Endothelial cell of umbilical vein (primary cell): ENCODE measurements around the gene TNS1. TPM values are rescaled to one million over a fixed set of nuclear protein-coding genes. Genes with fewer than 3 reads are reported as not detected.

ENCODE experiments used
- BruUV-seq: library from RNA; stranded (reverse); fragments of 400-500 nt; replicated peaks from 2 replicates; lab custom pipeline; 2021; lab: Mats Ljungman, UMichigan
- CTCF ChIA-PET: fragments of 300-600, 350-600 bp; sonication (Branson Sonifier 250); formaldehyde crosslinking; loops from one replicate; lab custom pipeline; 2021; ENCODE audit warnings: antibody characterized with exemption, inconsistent platforms; lab: Charles Lee
- POLR2A ChIA-PET: fragments of 300-600, 350-600 bp; sonication (Branson Sonifier 250); formaldehyde crosslinking; loops from one replicate; lab custom pipeline; 2021; ENCODE audit warnings: antibody characterized with exemption, inconsistent platforms; lab: Charles Lee
- DNase-seq: peaks from one replicate; pipeline ENCODE4 v3.0.0-alpha.2; 2011; ENCODE audit warnings: low read depth, low spot score
- FAIRE-seq: peaks from 2 replicates; lab custom pipeline; 2011; peaks lifted over from hg19 to GRCh38; lab: Jason Lieb, UNC
- H2AFZ ChIP-seq: 2 replicates; pipeline ENCODE4 v1.6.0; 2012; ENCODE audit warnings: low read depth, low read length, control low read depth, inconsistent platforms
- H3K27ac ChIP-seq: 2 replicates; pipeline ENCODE4 v1.5.1; 2011; ENCODE audit warnings: low read depth, mild to moderate bottlenecking, control low read depth, low read length, moderate library complexity; ENCODE audit not compliant: insufficient read depth
- H3K27me3 ChIP-seq, 2 experiments: 2 replicates each; pipeline versions ENCODE4 v1.6.0 to v1.6.1; 2011; ENCODE audit warnings: low read length in 2 of 2, mixed read lengths in 1 of 2; ENCODE audit not compliant: control insufficient read depth in 2 of 2, insufficient read depth in 2 of 2
- H3K36me3 ChIP-seq, 2 experiments: 2 replicates in 1 of 2; 3 replicates in 1 of 2; pipeline ENCODE4 v1.5.1; 2011; ENCODE audit warnings: low read length in 2 of 2, mild to moderate bottlenecking in 1 of 2, moderate library complexity in 1 of 2; ENCODE audit not compliant: control insufficient read depth in 2 of 2, insufficient read depth in 2 of 2; ENCODE audit errors: extremely low read depth in 1 of 2
- H3K4me1 ChIP-seq: 3 replicates; pipeline ENCODE4 v1.5.1; 2011; ENCODE audit warnings: mild to moderate bottlenecking, low read length; ENCODE audit not compliant: control insufficient read depth, insufficient read depth; ENCODE audit errors: extremely low read depth
- H3K4me2 ChIP-seq: 2 replicates; pipeline ENCODE4 v1.6.1; 2011; ENCODE audit warnings: low read length, control low read depth, mixed read lengths; ENCODE audit not compliant: insufficient read depth
- H3K4me3 ChIP-seq, 3 experiments: fragments of 200-600 bp in 1 of 3; sonication (generic), shearing (Covaris generic) in 1 of 3; replicated peaks in 1 of 3; 2 replicates each; pipeline ENCODE4 v1.5.1; 2011 to 2016; ENCODE audit warnings: control low read depth in 3 of 3, low read length in 3 of 3, mild to moderate bottlenecking in 2 of 3, inconsistent platforms in 1 of 3, low read depth in 1 of 3, moderate library complexity in 1 of 3; ENCODE audit not compliant: insufficient read depth in 1 of 3
- H3K79me2 ChIP-seq: 2 replicates; pipeline ENCODE4 v1.6.0; 2012; ENCODE audit warnings: low read length, inconsistent platforms; ENCODE audit not compliant: control insufficient read depth, insufficient read depth
- H3K9ac ChIP-seq: replicated peaks from 2 replicates; pipeline ENCODE3; 2011; ENCODE audit warnings: low read length, control low read depth; ENCODE audit not compliant: insufficient read depth; ENCODE audit errors: extremely low read depth
- H3K9me1 ChIP-seq: replicated peaks from 3 replicates; pipeline ENCODE4 v1.6.0; 2011; ENCODE audit warnings: mild to moderate bottlenecking, low read length; ENCODE audit not compliant: control insufficient read depth, insufficient read depth; ENCODE audit errors: extremely low read depth
- H3K9me3 ChIP-seq: replicated peaks from 2 replicates; pipeline ENCODE4 v1.5.1; 2012; ENCODE audit warnings: low read length, inconsistent platforms; ENCODE audit not compliant: control insufficient read depth, insufficient read depth
- H4K20me1 ChIP-seq: replicated peaks from 2 replicates; pipeline ENCODE3; 2011; ENCODE audit warnings: mild to moderate bottlenecking, low read length; ENCODE audit not compliant: control insufficient read depth, insufficient read depth; ENCODE audit errors: extremely low read depth
- CTCF ChIP-seq, 2 donors: IDR thresholded peaks; 1 replicate in 1 of 2; 2 replicates in 1 of 2; pipeline ENCODE4 v1.5.1; 2011; ENCODE audit warnings: low read length in 2 of 2, mild to moderate bottlenecking in 2 of 2, moderate library complexity in 2 of 2, control low read depth in 1 of 2, inconsistent platforms in 1 of 2, low read depth in 1 of 2; ENCODE audit not compliant: insufficient read depth in 1 of 2; ENCODE audit errors: extremely low read depth in 1 of 2
- EZH2 ChIP-seq: IDR thresholded peaks from 2 replicates; pipeline ENCODE4 v1.6.1; 2012; ENCODE audit warnings: borderline replicate concordance, low read depth, mild to moderate bottlenecking, moderate library complexity, low read length, inconsistent platforms; ENCODE audit not compliant: severe bottlenecking
- FOS ChIP-seq: IDR thresholded peaks from 2 replicates; pipeline ENCODE4 v1.6.1; 2011; ENCODE audit warnings: mild to moderate bottlenecking, low read length, moderate library complexity, borderline replicate concordance; ENCODE audit not compliant: insufficient read depth
- GATA2 ChIP-seq: IDR thresholded peaks from 2 replicates; pipeline ENCODE4 v1.7.0; 2011; ENCODE audit warnings: low read depth, mild to moderate bottlenecking, moderate library complexity, mixed read lengths, low read length; ENCODE audit not compliant: insufficient read length, insufficient read depth
- JUN ChIP-seq: IDR thresholded peaks from 2 replicates; pipeline ENCODE4 v1.6.1; 2011; ENCODE audit warnings: borderline replicate concordance, low read depth; ENCODE audit not compliant: insufficient read length, insufficient read depth
- MAX ChIP-seq: IDR thresholded peaks from 2 replicates; pipeline ENCODE4 v1.6.1; 2011; ENCODE audit not compliant: insufficient read depth, insufficient read length
- MYC ChIP-seq: IDR thresholded peaks from one replicate; pipeline ENCODE4 v1.6.1; 2011; ENCODE audit warnings: mild to moderate bottlenecking, low read depth, low read length
- POLR2A ChIP-seq: IDR thresholded peaks from 2 replicates; pipeline ENCODE4 v1.6.1; 2012; ENCODE audit warnings: low read depth, mild to moderate bottlenecking, control low read depth, low read length
- POLR2AphosphoS5 ChIP-seq: IDR thresholded peaks from 2 replicates; pipeline ENCODE4 v1.6.1; 2012; ENCODE audit warnings: low read depth, mild to moderate bottlenecking, control low read depth, low read length, moderate library complexity; ENCODE audit not compliant: insufficient read depth
- dilution Hi-C: fragments of 300-500 bp; cut with MboI; formaldehyde crosslinking; loops from one replicate; pipeline ENCODE4 v1.15.0; 2019; ENCODE audit warnings: low sequenced_read_pairs; ENCODE audit not compliant: extremely low pct_ligation_motif_present
- intact Hi-C: fragments of 100-400 bp; cut with micrococcal nuclease; formaldehyde crosslinking; loops from one replicate; pipeline ENCODE4 v1.10.0; 2022
- polyA plus RNA-seq, 4 experiments: library from polyadenylated mRNA; depleted of rRNA in 3 of 4; stranded (reverse) in 3 of 4; unstranded in 1 of 4; fragments of >200 nt; gene quantifications; 2 replicates each; pipeline versions ENCODE4 v1.2.1 to v1.2.3, GENCODE V29; 2011 to 2012; ENCODE audit warnings: missing spikeins in 1 of 4
- total RNA-seq: library from RNA; stranded (reverse); gene quantifications from 2 replicates; pipeline ENCODE4 v1.2.3, GENCODE V29; 2021

Gene TNS1
- total and polyA plus RNA-seq, 2 donors (not counting 3 experiments of a cell fraction or from before 2014, with no cell fraction given), result 11.0 to 52.1 TPM

- peak; percentile 42 for DNase-seq
- FAIRE-seq, result peak; percentile 73
- Histone ChIP-seq H2AFZ (peak overlapping the region; percentile 54), H3K36me3 (no peaks in the 10 kb centered on the region), H3K9me1 (no peaks in the 10 kb centered on the region), H3K9ac (peak overlapping the region; percentile 49), H3K4me1 (peaks cover 18% of the 10 kb centered on the region), H3K27ac (no peak overlapping the region), H3K79me2 (no peaks in the 10 kb centered on the region), H4K20me1 (no peaks in the 10 kb centered on the region), H3K4me3 (peak overlapping the region; percentile 52 to 62 (median 55)), H3K27me3 (no peaks in the 10 kb centered on the region), H3K9me3 (no peaks in the 10 kb centered on the region), H3K4me2 (peak overlapping the region; percentile 69)
- dilution Hi-C loops (no loop called here), intact Hi-C loops (no loop called here)
- ChIA-PET CTCF (interaction anchor here (1.2 to 1.4 kb wide), 3 partner anchors 9 to 190 kb away, joined by 3 to 5 read pairs (median 3); no protein-coding TSS in a partner anchor), POLR2A (no interaction called here)
- no peak for TF ChIP-seq FOS
- no peak for TF ChIP-seq CTCF (IDR thresholded peaks at IDR 0.05; ENCODE audit: extremely low read depth in 1 of 2, insufficient read depth in 1 of 2, low read depth in 1 of 2, low read length in 2 of 2)
- TF ChIP-seq POLR2AphosphoS5, result no peak
- TF ChIP-seq MAX, result no peak
- no peak for TF ChIP-seq MYC
- TF ChIP-seq EZH2, result no peak
- no peak for TF ChIP-seq GATA2
- TF ChIP-seq JUN, result no peak
- no peak for TF ChIP-seq POLR2A
- BruUV-seq, result no TSS peak
Measured at GRCh38 chr2:217978536-217979150, 24.2 kb downstream of the TNS1 start.
